Right ventricle myocardium inferior (tissue), 1 donor: Measurements from ENCODE around the gene MIER2. TPM values are rescaled to one million over a fixed set of nuclear protein-coding genes. Genes with fewer than 3 reads are reported as not detected.
"Not testable (repeated sequence)": the region's sequence is repeated elsewhere in the genome, so short reads cannot be mapped to it uniquely, and the experiment has no call there.

Experiments used
- ATAC-seq: fragments of 200-7000 bp; cut with Tn5 transposase; one replicate; pipeline ENCODE4 v1.9.1; 2020; ENCODE audit warnings: mild to moderate bottlenecking, moderate library complexity
- DNase-seq: peaks from one replicate; pipeline ENCODE4 v3.0.0; 2021; ENCODE audit errors: missing footprints
- intact Hi-C: fragments of 100-400 bp; cut with DNase I; formaldehyde crosslinking; loops from one replicate; pipeline ENCODE4 v1.11.0; 2022
- total RNA-seq: library from RNA; stranded (reverse); fragmentation: NEBNext Ultra II Directional; extraction: Animal tissue kit (Norgen Biotek cat#: 25700); gene quantifications from one replicate; pipeline ENCODE4 v1.2.1, GENCODE V29; 2021
- donor health status: DM: no; HTN: yes; CAD: no; lungs with severe emphysema.

MIER2 gene
- total RNA-seq, 1 donor from 2014 or later: 16.3 TPM

GRCh38 chr19:280541-281009 is 64.0 kb downstream of the MIER2 start:
- ATAC-seq: no peak
- DNase-seq: no peak
- intact Hi-C loops: no loop called here

- ATAC-seq (no peak), DNase-seq (no peak)
- intact Hi-C loops: no loop called here
These were observed 64.9 kb downstream of the MIER2 start for GRCh38 chr19:279656-280055.

DNA sequence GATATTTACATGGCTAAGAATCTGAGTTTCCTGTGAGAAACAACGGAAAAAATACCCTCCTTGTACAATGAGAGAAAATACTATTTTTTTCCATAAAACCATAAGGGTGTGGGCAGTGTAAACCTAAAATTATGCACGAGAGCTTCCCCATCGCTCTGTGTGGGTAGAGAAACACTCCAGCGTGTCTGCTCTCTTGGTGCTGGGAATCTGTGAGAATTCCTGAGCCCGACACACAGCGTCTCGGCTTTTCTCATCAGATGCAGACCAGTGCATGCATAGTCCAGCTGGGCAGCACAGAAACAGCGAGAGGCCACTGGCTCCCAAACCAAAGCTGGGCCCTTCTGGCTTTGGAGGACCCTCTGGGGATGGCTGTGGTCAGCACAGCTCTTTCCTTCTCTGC is 65.4 kb downstream of the MIER2 start:
- ATAC-seq (no peak), DNase-seq (no peak)

DNA sequence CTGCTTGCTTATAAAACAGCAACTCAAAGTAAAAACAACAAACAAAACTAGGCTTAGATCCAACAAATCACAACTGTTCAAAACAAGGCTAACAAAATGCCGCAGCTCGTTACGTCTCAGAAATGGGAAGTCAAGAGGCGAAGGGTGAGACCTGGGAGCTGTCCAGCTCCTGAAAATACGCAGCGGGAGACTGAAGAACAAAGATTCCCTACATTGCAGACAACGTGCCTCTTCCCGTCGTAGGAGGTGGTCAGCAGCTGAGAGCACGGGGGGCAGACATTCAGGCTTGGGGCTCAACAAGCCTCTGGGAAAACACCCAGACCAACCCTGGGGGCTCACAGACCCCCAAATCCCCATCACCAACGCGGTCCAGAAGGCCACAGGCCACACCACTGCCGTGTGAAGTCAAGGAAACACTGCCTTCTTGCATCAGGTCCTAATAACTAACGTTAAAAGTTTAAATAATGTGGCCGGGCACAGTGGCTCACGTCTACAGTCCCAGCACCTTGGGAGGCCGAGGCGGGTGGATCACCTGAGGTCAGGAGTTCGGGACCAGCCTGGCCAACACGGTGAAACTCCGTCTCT is 66.9 kb downstream of the MIER2 start:
- DNase-seq (no peak), ATAC-seq (no peak)
- intact Hi-C loops: no loop called here

More for the DNA sequence above, 65.4 kb downstream of the MIER2 start:
- intact Hi-C loops: no loop called here

GRCh38 chr19:277131-277530 is 67.5 kb downstream of the MIER2 start:
- intact Hi-C loops: no loop called here
- DNase-seq: no peak

DNA sequence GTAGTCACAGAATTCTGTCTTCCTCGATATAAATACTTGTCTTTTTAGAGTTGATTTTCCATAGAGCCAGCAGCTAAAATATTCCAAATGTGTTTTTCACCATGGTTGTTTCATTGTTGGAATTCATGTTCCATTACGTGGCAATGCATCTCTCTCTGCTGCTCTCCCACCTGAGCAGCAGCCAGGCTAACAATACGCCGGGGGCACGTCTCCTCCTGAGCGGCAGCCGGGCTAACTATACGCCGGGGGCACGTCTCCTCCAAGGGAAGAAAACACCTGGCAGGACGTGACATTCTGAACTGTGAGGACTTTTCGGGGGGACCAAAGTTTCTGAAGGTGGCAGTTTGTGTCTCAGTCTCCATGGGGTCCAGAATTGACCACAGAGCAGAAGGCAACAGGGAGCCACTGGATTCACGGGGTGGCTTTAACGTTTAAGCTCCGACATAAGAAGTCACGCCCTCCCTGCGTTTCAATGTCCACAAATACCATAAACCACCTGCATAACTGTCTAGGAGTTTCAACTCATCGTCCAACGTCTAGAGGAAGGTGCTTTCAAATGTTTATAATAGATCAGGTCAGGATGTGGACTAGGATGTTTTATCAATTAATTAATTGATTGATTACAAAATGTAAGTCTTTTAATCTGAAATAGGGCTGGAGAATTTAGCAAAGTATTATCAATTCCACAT is 68.5 kb downstream of the MIER2 start:
- no peak for ATAC-seq
- intact Hi-C loops: no loop called here
- DNase-seq: no peak

More at GRCh38 chr19:277131-277530, 67.5 kb downstream of the MIER2 start:
- no peak for ATAC-seq

DNA sequence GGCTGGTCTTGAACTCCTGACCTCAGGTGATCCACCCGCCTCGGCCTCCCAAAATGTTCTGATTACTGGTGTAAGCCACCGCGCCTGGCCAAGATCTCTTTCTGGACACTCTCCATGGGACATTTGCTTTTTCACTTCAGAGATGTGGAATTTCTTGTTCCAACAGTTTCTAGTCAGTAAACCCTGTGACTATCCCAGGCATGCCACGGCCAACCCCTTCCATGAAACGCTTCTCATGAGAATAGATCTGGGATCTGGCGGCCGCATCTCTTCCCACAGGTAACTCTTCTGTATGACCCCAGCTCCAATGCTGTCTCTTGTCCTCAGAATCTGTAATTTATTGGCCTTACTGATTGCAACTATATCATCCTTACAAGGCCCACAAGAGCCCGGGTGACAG is 69.6 kb downstream of the MIER2 start:
- intact Hi-C loops: no loop called here
- ATAC-seq (no peak), DNase-seq (no peak)

DNA sequence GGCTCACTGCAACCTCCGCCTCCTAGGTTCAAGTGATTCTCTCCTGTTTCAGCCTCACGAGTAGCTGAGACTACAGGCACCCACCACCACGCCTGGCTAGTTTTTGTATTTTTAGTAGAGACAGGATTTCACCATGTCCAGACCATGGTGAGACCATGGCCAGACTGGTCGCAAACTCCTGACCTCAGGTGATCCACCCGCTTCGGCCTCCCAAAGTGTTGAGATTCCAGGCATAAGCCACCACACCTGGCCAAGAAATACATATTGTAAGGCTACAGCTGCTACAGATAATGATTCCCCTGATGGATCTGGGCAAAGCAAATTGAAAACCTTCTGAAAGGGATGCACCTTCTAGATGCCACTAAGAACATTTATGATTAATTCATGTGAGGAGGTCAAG is 71.2 kb downstream of the MIER2 start:
- ATAC-seq (no peak), DNase-seq (no peak)
- intact Hi-C loops: no loop called here

DNA sequence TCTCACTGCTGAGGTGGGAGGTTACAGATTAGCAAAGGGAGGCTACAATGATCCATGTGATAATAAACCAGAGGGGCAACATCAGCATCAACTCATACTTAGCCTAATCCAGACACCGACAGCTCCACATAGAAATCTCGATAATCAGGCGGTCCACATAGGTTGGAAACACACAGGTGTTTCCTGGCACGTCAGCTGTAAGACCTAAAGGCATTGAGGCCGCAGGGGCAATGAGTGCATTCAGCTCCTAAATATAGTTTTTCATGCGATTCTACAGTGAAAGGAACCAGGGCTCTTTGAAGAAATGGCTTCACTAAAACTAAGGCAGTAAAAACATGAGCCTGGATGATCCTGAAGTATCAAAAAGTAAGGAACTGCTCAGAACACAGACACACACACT is 72.7 kb downstream of the MIER2 start:
- ATAC-seq (no peak), DNase-seq (no peak)
- intact Hi-C loops: no loop called here

GRCh38 chr19:270766-271318 is 73.8 kb downstream of the MIER2 start:
- intact Hi-C loops, ATAC-seq, DNase-seq: not testable (repeated sequence)

DNA sequence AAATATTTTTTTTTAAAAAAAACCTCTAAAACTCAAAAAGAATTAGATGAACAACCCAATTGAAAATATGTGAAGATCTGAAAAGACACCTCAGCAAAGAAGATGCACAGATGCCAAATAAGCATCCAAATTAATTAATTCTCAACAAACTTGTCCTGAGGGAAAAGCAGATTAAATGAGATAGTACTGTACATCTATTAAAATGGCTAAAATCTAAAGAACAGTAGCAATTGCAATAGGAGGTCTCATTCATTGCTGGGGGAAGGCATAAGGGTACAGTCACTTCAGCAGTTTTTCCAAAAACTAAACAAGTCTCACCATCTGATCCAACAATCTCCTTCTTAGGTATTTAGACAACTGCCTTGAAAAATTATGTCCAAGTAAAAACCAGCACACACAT is 75.4 kb downstream of the MIER2 start:
- no peak for DNase-seq
- intact Hi-C loops: no loop called here
- no peak for ATAC-seq

DNA sequence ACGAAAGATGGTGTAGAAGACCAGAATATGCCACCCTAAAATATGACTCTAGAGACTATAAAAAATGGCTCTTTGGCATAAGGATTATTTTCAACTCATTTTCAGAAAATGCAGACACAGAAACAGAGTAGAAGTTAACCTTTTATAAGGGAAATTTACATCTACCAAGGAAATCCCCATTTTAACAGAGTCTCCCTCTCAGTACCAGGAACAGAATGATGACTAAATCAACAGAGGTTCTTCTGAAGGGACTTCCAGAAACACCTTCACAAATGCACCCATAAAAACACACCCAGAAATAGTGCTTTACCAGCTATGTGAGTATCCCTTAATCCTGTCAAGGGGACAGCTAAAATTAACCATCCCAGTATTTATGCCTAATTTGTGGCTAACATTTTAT is 82.5 kb downstream of the MIER2 start:
- DNase-seq (no peak), ATAC-seq (no peak)
- intact Hi-C loops: no loop called here

- DNase-seq, ATAC-seq, intact Hi-C loops: not testable (repeated sequence)
These were observed 87.8 kb downstream of the MIER2 start for GRCh38 chr19:256804-257203.

Other genes with a start within 250 kb of the MIER2 start
- not detected for gene OR4F17, start 237.7 kb downstream of the MIER2 start, total RNA-seq
- gene PLPP2, start 53.4 kb downstream of the MIER2 start, total RNA-seq: 0.76 TPM
- 1.0 TPM for gene C2CD4C, start 64.4 kb upstream of the MIER2 start, total RNA-seq
- gene SHC2, start 116.2 kb upstream of the MIER2 start, total RNA-seq: 10.7 TPM
- 0.19 TPM for gene MADCAM1, start 151.7 kb upstream of the MIER2 start, total RNA-seq
- gene TPGS1, start 162.7 kb upstream of the MIER2 start, total RNA-seq: 10.3 TPM
- gene CDC34, start 187.0 kb upstream of the MIER2 start, total RNA-seq: 109 TPM
- not detected for gene GZMM, start 199.3 kb upstream of the MIER2 start, total RNA-seq
- 1,651 TPM for gene BSG, start 227.8 kb upstream of the MIER2 start, total RNA-seq
- gene HCN2, start 245.1 kb upstream of the MIER2 start, total RNA-seq: 4.5 TPM